T-cell (primary cell): ENCODE results near the gene COL19A1. TPM values are rescaled to one million over a fixed set of nuclear protein-coding genes. Genes with fewer than 3 reads are reported as not detected.
"Not testable (repeated sequence)": the region's sequence is repeated elsewhere in the genome, so short reads cannot be mapped to it uniquely, and the experiment has no call there.

Experiments used
- ATAC-seq, 4 experiments: fragments of 200-7000 bp in 3 of 4; fragments of 150-1000 bp in 1 of 4; cut with Tn5 transposase; replicated peaks in 1 of 4; 1 replicate in 3 of 4; 2 replicates in 1 of 4; pipeline ENCODE4 v1.10.0; 2021; ENCODE audit warnings: moderate library complexity in 3 of 4, mild to moderate bottlenecking in 2 of 4, moderate number of reproducible peaks in 1 of 4
- CTCF ChIA-PET, 2 donors: fragments of 300-600 bp; sonication (Branson Sonifier 250); formaldehyde crosslinking; loops; one replicate each; lab custom pipeline; 2022; ENCODE audit warnings: antibody characterized with exemption in 2 of 2; lab: Charles Lee
- POLR2A ChIA-PET, 2 donors: fragments of 300-600 bp; sonication (Branson Sonifier 250); formaldehyde crosslinking; loops; one replicate each; lab custom pipeline; 2022; ENCODE audit warnings: antibody characterized with exemption in 2 of 2; lab: Charles Lee
- DNase-seq, 35 experiments: peaks; one replicate each; pipeline versions ENCODE4 v3.0.0 to v3.0.0-alpha.2; 2013 to 2023
- H3K27ac ChIP-seq: one replicate; pipeline ENCODE4 v1.5.1; 2013; ENCODE audit warnings: low read length
- H3K27me3 ChIP-seq, 2 experiments: replicated peaks in 1 of 2; 1 replicate in 1 of 2; 2 replicates in 1 of 2; pipeline versions ENCODE4 v1.6.1 to v1.7.0; 2013; ENCODE audit warnings: low read length in 1 of 2, mixed read lengths in 1 of 2; ENCODE audit not compliant: control insufficient read depth in 2 of 2, insufficient read depth in 2 of 2; ENCODE audit errors: extremely low read depth in 1 of 2
- H3K36me3 ChIP-seq, 2 donors: 1 replicate in 1 of 2; 2 replicates in 1 of 2; pipeline versions ENCODE4 v1.6.1 to v1.7.0; 2013; ENCODE audit warnings: low read length in 1 of 2; ENCODE audit not compliant: control insufficient read depth in 2 of 2, insufficient read depth in 1 of 2; ENCODE audit errors: extremely low read depth in 1 of 2
- H3K4me1 ChIP-seq, 2 experiments: 1 replicate in 1 of 2; 2 replicates in 1 of 2; pipeline versions ENCODE4 v1.6.1 to v1.7.0; 2013; ENCODE audit warnings: low read length in 2 of 2, mixed read lengths in 1 of 2; ENCODE audit not compliant: insufficient read depth in 2 of 2, control insufficient read depth in 1 of 2; ENCODE audit errors: extremely low read depth in 1 of 2
- H3K4me3 ChIP-seq, 2 donors: 1 replicate in 1 of 2; 2 replicates in 1 of 2; pipeline versions ENCODE4 v1.5.1 to v1.7.0; 2013; ENCODE audit warnings: mild to moderate bottlenecking in 2 of 2, low read length in 1 of 2, moderate library complexity in 1 of 2; ENCODE audit not compliant: control insufficient read depth in 1 of 2; ENCODE audit errors: extremely low read depth in 1 of 2
- H3K9me3 ChIP-seq: 2 replicates; pipeline ENCODE4 v1.7.0; 2013
- H3K27ac Mint-ChIP-seq, 2 donors: one replicate each; pipeline ENCODE4 v1.8.0; 2020 to 2021; ENCODE audit warnings: mild to moderate bottlenecking in 2 of 2, mixed read lengths in 2 of 2
- H3K27me3 Mint-ChIP-seq, 2 donors: one replicate each; pipeline ENCODE4 v1.8.0; 2021 to 2022; ENCODE audit warnings: mixed read lengths in 2 of 2
- H3K36me3 Mint-ChIP-seq: one replicate; pipeline ENCODE4 v1.8.0; 2021; ENCODE audit warnings: mixed read lengths
- H3K4me1 Mint-ChIP-seq, 3 donors: one replicate each; pipeline ENCODE4 v1.8.0; 2020 to 2022; ENCODE audit warnings: mixed read lengths in 3 of 3, mild to moderate bottlenecking in 1 of 3
- H3K4me3 Mint-ChIP-seq, 3 donors: one replicate each; pipeline ENCODE4 v1.8.0; 2020 to 2022; ENCODE audit warnings: mild to moderate bottlenecking in 3 of 3, mixed read lengths in 3 of 3, moderate library complexity in 3 of 3
- H3K9me3 Mint-ChIP-seq, 3 donors: one replicate each; pipeline ENCODE4 v1.8.0; 2020 to 2022; ENCODE audit warnings: mixed read lengths in 3 of 3
- WGBS: methylation state at CpG from one replicate; pipeline ENCODE4 v1.1.5; 2013; ENCODE audit warnings: missing lambda C conversion rate; ENCODE audit not compliant: insufficient coverage; 5-methylcytosine and 5-hydroxymethylcytosine counted together
- total RNA-seq, 35 experiments: library from RNA in 6 of 35; stranded (reverse) in 6 of 35; fragments of 120-200 nt in 1 of 35; gene quantifications; one replicate each; pipeline versions ENCODE4 v1.2.1 to v1.2.4 and lab custom pipeline; 2013 to 2026

The COL19A1 gene
- total RNA-seq, 5 donors from 2014 or later (not counting 1 experiment from before 2014, with no cell fraction given) = 0.42 to 2.3 (median 0.55) TPM

DNA sequence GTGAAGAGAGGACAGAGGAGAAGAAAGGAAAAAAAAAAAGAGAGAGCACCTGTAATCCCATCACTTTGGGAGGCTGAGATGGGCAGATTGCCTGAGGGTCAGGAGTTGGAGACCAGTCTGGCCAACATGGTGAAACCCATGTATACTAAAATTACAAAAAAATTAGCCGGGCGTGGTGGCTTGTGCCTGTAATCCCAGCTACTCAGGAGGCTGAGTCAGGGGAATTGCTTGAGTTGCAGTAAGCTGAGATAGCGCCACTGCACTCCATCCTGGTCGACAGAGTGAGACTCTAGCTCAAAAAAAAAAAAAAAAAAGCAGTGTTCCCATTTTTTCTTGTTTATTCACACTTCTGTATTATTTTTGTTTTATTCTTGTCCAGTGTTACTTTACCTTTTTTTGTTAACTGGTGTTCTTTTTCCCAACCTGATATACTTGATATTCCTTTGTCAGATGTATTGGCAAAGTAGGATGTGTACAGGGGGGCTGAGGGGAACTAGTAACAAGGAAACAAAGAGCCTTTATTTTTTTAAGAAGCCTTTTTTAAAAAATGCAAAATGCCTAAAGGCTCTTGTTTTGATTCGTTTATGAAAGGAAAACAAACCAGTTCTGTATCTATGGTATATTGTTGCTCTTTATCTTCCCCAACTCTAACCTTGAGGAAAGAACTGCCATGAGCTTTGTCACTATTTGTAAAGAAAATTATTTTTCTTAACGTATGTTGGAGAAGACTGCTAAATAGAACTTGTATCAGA lies 22.3 kb downstream of the COL19A1 start:
- Histone ChIP-seq H3K36me3 (no peaks in the 10 kb centered on the region), H3K9me3 (no peaks in the 10 kb centered on the region), H3K4me3 (no peak overlapping the region), H3K27me3 (no peaks in the 10 kb centered on the region), H3K27ac (no peak overlapping the region), H3K4me1 (no peaks in the 10 kb centered on the region)
- H3K27me3 Mint-ChIP-seq = peaks cover 5 to 15% of the 10 kb centered on the region in 2 donors
- ChIA-PET CTCF (no interaction called here), POLR2A (interaction anchor here in 1 of 2 donors (0.6 to 0.7 kb wide), 2 partner anchors 22 to 70 kb away, joined by 3 read pairs; no protein-coding TSS in a partner anchor)
- peaks cover 0 to 11% (median 0%) of the 10 kb centered on the region in 3 donors for H3K9me3 Mint-ChIP-seq
- no peak overlapping the region for H3K27ac Mint-ChIP-seq
- no peaks in the 10 kb centered on the region for H3K4me1 Mint-ChIP-seq
- no peak for DNase-seq
- ATAC-seq = no peak
- WGBS = no CpG with 5 or more reads among the region's 6 CpGs
- no peak overlapping the region for H3K4me3 Mint-ChIP-seq
- H3K36me3 Mint-ChIP-seq = peaks cover 3% of the 10 kb centered on the region

DNA sequence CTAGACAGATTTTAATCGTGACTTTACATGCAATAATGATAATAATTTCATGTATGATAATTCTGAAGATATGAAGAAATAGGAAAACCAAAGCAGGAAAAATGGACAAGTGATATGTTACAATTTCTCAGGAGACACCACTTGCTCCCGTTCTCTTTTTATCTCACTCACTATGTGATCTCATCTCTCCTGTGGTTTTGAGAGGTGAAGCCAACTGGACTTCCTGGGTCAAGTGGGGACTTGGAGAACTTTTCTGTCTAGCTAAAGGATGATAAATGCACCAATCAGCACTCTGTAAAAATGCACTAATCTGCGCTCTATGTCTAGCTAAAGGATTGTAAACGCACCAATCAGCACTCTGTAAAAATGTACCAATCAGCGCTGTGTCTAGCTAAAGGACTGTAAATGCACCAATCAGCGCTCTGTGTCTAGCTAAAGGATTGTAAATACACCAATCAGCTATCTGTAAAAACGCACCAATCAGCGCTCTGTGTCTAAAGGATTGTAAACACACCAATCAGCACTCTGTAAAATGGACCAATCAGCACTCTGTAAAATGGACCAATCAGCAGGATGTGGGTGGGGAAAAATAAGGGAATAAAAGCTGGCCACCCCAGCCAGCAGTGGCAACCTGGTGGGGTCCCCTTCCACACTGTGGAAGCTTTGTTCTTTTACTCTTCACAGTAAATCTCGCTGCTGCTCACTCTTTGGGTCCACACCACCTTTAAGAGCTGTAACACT lies 23.0 kb downstream of the COL19A1 start:
- H3K27ac Mint-ChIP-seq, DNase-seq, CTCF ChIA-PET, ATAC-seq, H3K4me1 ChIP-seq, POLR2A ChIA-PET, H3K4me3 Mint-ChIP-seq, H3K27ac ChIP-seq, H3K9me3 ChIP-seq, H3K4me1 Mint-ChIP-seq, H3K36me3 Mint-ChIP-seq, H3K27me3 ChIP-seq, H3K36me3 ChIP-seq, H3K4me3 ChIP-seq: not testable (repeated sequence)
- Mint-ChIP-seq H3K9me3 (peaks cover 0 to 11% (median 0%) of the 10 kb centered on the region in 3 donors), H3K27me3 (peaks cover 4 to 15% of the 10 kb centered on the region in 2 donors)
- WGBS = 90% methylated on average over 4 of the region's 9 CpGs

GRCh38 chr6:69892561-69892960 lies 26.2 kb downstream of the COL19A1 start:
- H3K4me1 Mint-ChIP-seq, H3K27ac ChIP-seq, ATAC-seq, H3K36me3 Mint-ChIP-seq, POLR2A ChIA-PET, H3K4me1 ChIP-seq, DNase-seq, H3K4me3 Mint-ChIP-seq, H3K27me3 Mint-ChIP-seq, H3K9me3 ChIP-seq, H3K4me3 ChIP-seq, H3K27ac Mint-ChIP-seq, H3K27me3 ChIP-seq, CTCF ChIA-PET, H3K36me3 ChIP-seq: not testable (repeated sequence)
- peaks cover 0 to 15% (median 0%) of the 10 kb centered on the region in 3 donors for H3K9me3 Mint-ChIP-seq
- no CpG with 5 or more reads among the region's 1 CpG for WGBS

DNA sequence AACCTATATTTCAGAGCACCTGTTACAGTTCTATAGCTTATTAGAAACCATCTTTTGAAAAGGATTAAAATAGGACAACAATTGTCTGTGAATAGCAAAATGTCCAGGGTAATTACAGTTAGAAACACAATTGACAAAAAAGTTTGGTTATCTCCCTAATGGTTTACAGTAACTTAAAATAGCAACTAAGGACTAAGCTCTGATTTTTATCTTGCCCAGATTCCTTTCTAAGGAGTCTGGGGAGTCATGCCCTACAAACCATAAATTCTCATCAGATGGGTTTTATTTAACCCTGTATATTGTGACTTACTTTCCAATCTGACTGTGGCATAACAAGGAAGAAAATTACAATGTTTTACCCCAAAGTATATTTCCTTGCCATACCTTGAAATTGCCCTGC lies 26.9 kb downstream of the COL19A1 start:
- H3K9me3 ChIP-seq, H3K36me3 ChIP-seq, POLR2A ChIA-PET, H3K36me3 Mint-ChIP-seq, H3K4me1 ChIP-seq, H3K27ac Mint-ChIP-seq, CTCF ChIA-PET, ATAC-seq, H3K27me3 Mint-ChIP-seq, H3K27me3 ChIP-seq, H3K4me3 Mint-ChIP-seq, H3K27ac ChIP-seq, DNase-seq, H3K4me3 ChIP-seq, H3K4me1 Mint-ChIP-seq: not testable (repeated sequence)
- H3K9me3 Mint-ChIP-seq = peaks cover 0 to 15% (median 0%) of the 10 kb centered on the region in 3 donors

- Mint-ChIP-seq H3K36me3 (no peaks in the 10 kb centered on the region), H3K4me3 (no peak overlapping the region), H3K4me1 (no peaks in the 10 kb centered on the region), H3K9me3 (peaks cover 0 to 11% (median 0%) of the 10 kb centered on the region in 3 donors), H3K27ac (no peak overlapping the region), H3K27me3 (peaks cover 4 to 9% of the 10 kb centered on the region in 2 donors)
- no peak for ATAC-seq
- Histone ChIP-seq H3K4me1 (no peaks in the 10 kb centered on the region), H3K36me3 (no peaks in the 10 kb centered on the region), H3K27me3 (no peaks in the 10 kb centered on the region), H3K4me3 (no peak overlapping the region), H3K9me3 (no peaks in the 10 kb centered on the region), H3K27ac (no peak overlapping the region)
- 84% methylated on average over 4 of the region's 8 CpGs for WGBS
- POLR2A ChIA-PET = interaction anchor here in 1 of 2 donors (0.7 kb wide), 1 partner anchor 320 kb away, joined by 3 read pairs; no protein-coding TSS in a partner anchor
- CTCF ChIA-PET = no interaction called here
- DNase-seq = no peak
Measured at GRCh38 chr6:69894578-69895347, 28.4 kb downstream of the COL19A1 start.

DNA sequence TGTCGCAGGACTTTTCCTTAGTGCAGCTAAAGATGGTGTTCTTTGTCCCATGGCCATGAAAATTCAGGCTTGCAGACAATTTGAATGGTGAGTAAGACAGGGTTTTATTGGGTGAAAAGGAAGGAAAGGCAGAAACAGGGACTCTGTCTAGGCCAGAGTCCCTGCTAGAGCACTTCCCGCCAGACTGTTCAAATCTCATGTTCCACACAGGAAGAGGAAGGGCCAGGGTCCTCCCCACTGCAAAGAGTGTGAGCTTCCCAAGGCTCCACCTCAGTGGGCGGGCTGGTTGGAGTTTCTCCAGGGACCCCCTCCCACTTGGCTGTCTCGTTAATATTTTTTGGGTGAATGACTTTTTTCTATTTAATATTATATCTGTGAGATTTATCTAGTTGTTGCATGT lies 29.0 kb downstream of the COL19A1 start:
- ChIA-PET CTCF (no interaction called here), POLR2A (no interaction called here)
- H3K9me3 ChIP-seq = no peaks in the 10 kb centered on the region
- no peak overlapping the region for H3K4me3 ChIP-seq
- no peaks in the 10 kb centered on the region for H3K27me3 ChIP-seq
- DNase-seq = no peak
- Mint-ChIP-seq H3K9me3 (peaks cover 0 to 5% (median 0%) of the 10 kb centered on the region in 3 donors), H3K4me3 (no peak overlapping the region), H3K27me3 (peaks cover 4 to 9% of the 10 kb centered on the region in 2 donors), H3K27ac (no peak overlapping the region), H3K4me1 (no peaks in the 10 kb centered on the region), H3K36me3 (no peaks in the 10 kb centered on the region)
- no CpG with 5 or more reads among the region's 4 CpGs for WGBS
- no peaks in the 10 kb centered on the region for H3K36me3 ChIP-seq
- no peaks in the 10 kb centered on the region for H3K4me1 ChIP-seq
- no peak for ATAC-seq
- no peak overlapping the region for H3K27ac ChIP-seq
